CD14-positive monocyte (primary cell): Measurements from ENCODE around the gene GLDC. TPM values are rescaled to one million over a fixed set of nuclear protein-coding genes. Genes with fewer than 3 reads are reported as not detected.
"Not testable (repeated sequence)": the region's sequence is repeated elsewhere in the genome, so short reads cannot be mapped to it uniquely, and the experiment has no call there.

Source experiments
- DNase-seq, 3 donors: peaks; one replicate each; pipeline ENCODE4 v3.0.0-alpha.2; 2011 to 2022
- H2AFZ ChIP-seq: 2 replicates; pipeline ENCODE4 v1.6.0; 2012; ENCODE audit warnings: mild to moderate bottlenecking, low read depth, low read length, inconsistent platforms; ENCODE audit not compliant: insufficient read depth, poor library complexity, severe bottlenecking
- H3K27ac ChIP-seq, 2 donors: 1 replicate in 1 of 2; 2 replicates in 1 of 2; pipeline ENCODE4 v1.5.1; 2012 to 2013; ENCODE audit warnings: low read length in 2 of 2, control low read depth in 1 of 2, inconsistent platforms in 1 of 2, low read depth in 1 of 2, mild to moderate bottlenecking in 1 of 2
- H3K27me3 ChIP-seq, 2 donors: one replicate each; pipeline versions ENCODE4 v1.6.0 to v1.6.1; 2011 to 2013; ENCODE audit warnings: low read length in 2 of 2; ENCODE audit not compliant: control insufficient read depth in 2 of 2, insufficient read depth in 2 of 2
- H3K36me3 ChIP-seq, 2 donors: replicated peaks in 1 of 2; 1 replicate in 1 of 2; 2 replicates in 1 of 2; pipeline versions ENCODE4 v1.5.1 to v1.6.1; 2012 to 2013; ENCODE audit warnings: low read length in 2 of 2, control low read depth in 1 of 2, inconsistent platforms in 1 of 2, mild to moderate bottlenecking in 1 of 2; ENCODE audit not compliant: insufficient read depth in 2 of 2, control insufficient read depth in 1 of 2
- H3K4me1 ChIP-seq, 2 donors: 1 replicate in 1 of 2; 2 replicates in 1 of 2; pipeline versions ENCODE4 v1.5.1 to v1.6.1; 2012 to 2013; ENCODE audit warnings: low read length in 2 of 2, control low read depth in 1 of 2, inconsistent platforms in 1 of 2, mild to moderate bottlenecking in 1 of 2, moderate library complexity in 1 of 2; ENCODE audit not compliant: insufficient read depth in 2 of 2, control insufficient read depth in 1 of 2
- H3K4me2 ChIP-seq: replicated peaks from 2 replicates; pipeline ENCODE3; 2012; ENCODE audit warnings: low read length, moderate library complexity, mild to moderate bottlenecking; ENCODE audit not compliant: poor library complexity, severe bottlenecking; ENCODE audit errors: extremely low read depth
- H3K4me3 ChIP-seq, 3 experiments: fragments of 200-600 bp in 1 of 3; sonication (generic) in 1 of 3; replicated peaks in 1 of 3; 1 replicate in 2 of 3; 2 replicates in 1 of 3; pipeline ENCODE4 v1.5.1; 2011 to 2013; ENCODE audit warnings: low read length in 3 of 3, mild to moderate bottlenecking in 3 of 3, control low read depth in 2 of 3, low read depth in 2 of 3, inconsistent platforms in 1 of 3, moderate library complexity in 1 of 3
- H3K79me2 ChIP-seq: 2 replicates; pipeline ENCODE4 v1.6.0; 2012; ENCODE audit warnings: mild to moderate bottlenecking, control low read depth, inconsistent platforms, low read length, moderate library complexity; ENCODE audit not compliant: insufficient read depth
- H3K9ac ChIP-seq: 2 replicates; pipeline ENCODE4 v1.6.0; 2017; ENCODE audit warnings: low read length, mild to moderate bottlenecking; ENCODE audit not compliant: insufficient read depth, poor library complexity, severe bottlenecking
- H3K9me3 ChIP-seq, 2 donors: replicated peaks in 1 of 2; 1 replicate in 1 of 2; 2 replicates in 1 of 2; pipeline versions ENCODE4 v1.5.1 to v1.6.1; 2012 to 2013; ENCODE audit warnings: low read length in 2 of 2, control low read depth in 1 of 2; ENCODE audit not compliant: control insufficient read depth in 1 of 2, insufficient read depth in 1 of 2
- H4K20me1 ChIP-seq: 2 replicates; pipeline ENCODE4 v1.6.0; 2012; ENCODE audit warnings: mild to moderate bottlenecking, low read length, control low read depth, moderate library complexity; ENCODE audit not compliant: insufficient read depth
- H3K27ac Mint-ChIP-seq, 7 donors: one replicate each; pipeline ENCODE4 v1.8.0; 2020; ENCODE audit warnings: mild to moderate bottlenecking in 7 of 7, mixed read lengths in 7 of 7, moderate library complexity in 6 of 7, inconsistent platforms in 2 of 7
- H3K27me3 Mint-ChIP-seq, 3 donors: one replicate each; pipeline ENCODE4 v1.8.0; 2021 to 2022; ENCODE audit warnings: low read depth in 3 of 3, mild to moderate bottlenecking in 3 of 3, mixed read lengths in 3 of 3, moderate library complexity in 3 of 3, inconsistent platforms in 1 of 3
- H3K36me3 Mint-ChIP-seq, 2 donors: one replicate each; pipeline ENCODE4 v1.8.0; 2020; ENCODE audit warnings: mixed read lengths in 2 of 2, inconsistent platforms in 1 of 2, mild to moderate bottlenecking in 1 of 2
- H3K4me1 Mint-ChIP-seq: one replicate; pipeline ENCODE4 v1.8.0; 2020; ENCODE audit warnings: mild to moderate bottlenecking, mixed read lengths
- H3K4me3 Mint-ChIP-seq, 2 donors: one replicate each; pipeline ENCODE4 v1.8.0; 2020; ENCODE audit warnings: mild to moderate bottlenecking in 2 of 2, mixed read lengths in 2 of 2, moderate library complexity in 1 of 2
- H3K9me3 Mint-ChIP-seq, 7 donors: one replicate each; pipeline ENCODE4 v1.8.0; 2020 to 2022; ENCODE audit warnings: mixed read lengths in 7 of 7, mild to moderate bottlenecking in 6 of 7, moderate library complexity in 6 of 7, inconsistent platforms in 2 of 7
- CTCF ChIP-seq: fragments of 200-600 bp; IDR thresholded peaks from one replicate; pipeline ENCODE4 v1.8.0; 2022; ENCODE audit warnings: antibody characterized with exemption, mild to moderate bottlenecking
- WGBS: methylation state at CpG from one replicate; pipeline ENCODE4 v1.1.5; 2013; ENCODE audit warnings: missing lambda C conversion rate; ENCODE audit not compliant: insufficient coverage; 5-methylcytosine and 5-hydroxymethylcytosine counted together
- intact Hi-C, 2 donors: fragments of 100-400 bp; cut with micrococcal nuclease; formaldehyde crosslinking; loops; one replicate each; pipeline versions ENCODE4 v1.15.0 to v1.15.1; 2023
- polyA plus RNA-seq, 3 donors: library from polyadenylated mRNA; depleted of rRNA in 1 of 3; unstranded in 2 of 3; stranded (reverse) in 1 of 3; fragments of 300-500 nt in 2 of 3; fragments of >200 nt in 1 of 3; fragmentation: Illumina TruSeq in 2 of 3; gene quantifications; 1 replicate in 2 of 3; 2 replicates in 1 of 3; pipeline ENCODE4 v1.2.3, GENCODE V29; 2012 to 2021

GLDC gene
- polyA plus RNA-seq, 3 donors: not detected

GRCh38 chr9:6646293-6646636 is 736 bp upstream of the GLDC start:
- Histone ChIP-seq H3K27ac (no peak overlapping the region), H3K4me2 (no peak overlapping the region), H3K79me2 (no peaks in the 10 kb centered on the region), H3K4me3 (no peak overlapping the region), H3K4me1 (peaks cover 10 to 13% of the 10 kb centered on the region in 2 donors), H4K20me1 (no peaks in the 10 kb centered on the region), H3K9ac (no peak overlapping the region), H2AFZ (no peak overlapping the region), H3K27me3 (peaks cover 44 to 61% of the 10 kb centered on the region in 2 donors), H3K36me3 (no peaks in the 10 kb centered on the region), H3K9me3 (peaks cover 0 to 4% of the 10 kb centered on the region in 2 donors)
- DNase-seq: no peak
- intact Hi-C loops: no loop called here
- Mint-ChIP-seq H3K9me3 (peaks cover 0 to 22% (median 10%) of the 10 kb centered on the region in 7 donors), H3K4me3 (peak overlapping the region in 1 of 2 donors; percentile 87), H3K4me1 (peaks cover 20% of the 10 kb centered on the region), H3K27ac (no peak overlapping the region), H3K27me3 (peaks cover 59 to 85% (median 71%) of the 10 kb centered on the region in 3 donors), H3K36me3 (peaks cover 0 to 2% of the 10 kb centered on the region in 2 donors)
- WGBS: 24% methylated on average over 4 of the region's 12 CpGs
- TF ChIP-seq CTCF: no peak

GRCh38 chr9:6645105-6645354 is 499 bp downstream of the GLDC start:
- peaks cover 59 to 86% (median 74%) of the 10 kb centered on the region in 3 donors for H3K27me3 Mint-ChIP-seq
- peak overlapping the region; percentile 21 for H2AFZ ChIP-seq
- not testable (repeated sequence) for H3K27ac Mint-ChIP-seq

More at GRCh38 chr9:6645105-6645354, 499 bp downstream of the GLDC start:
- DNase-seq, H3K79me2 ChIP-seq, H3K36me3 Mint-ChIP-seq, H4K20me1 ChIP-seq, H3K9me3 ChIP-seq, H3K4me3 ChIP-seq, H3K36me3 ChIP-seq, H3K9ac ChIP-seq, H3K27ac ChIP-seq, intact Hi-C loops: not testable (repeated sequence)
- Histone ChIP-seq H3K4me1 (peaks cover 10 to 13% of the 10 kb centered on the region in 2 donors), H3K27me3 (peaks cover 44 to 71% of the 10 kb centered on the region in 2 donors), H3K4me2 (peak overlapping the region; percentile 44)
- 5% methylated on average over 23 of the region's 24 CpGs for WGBS
- H3K9me3 Mint-ChIP-seq: peaks cover 0 to 22% (median 10%) of the 10 kb centered on the region in 7 donors
- peak overlapping the region in 1 of 2 donors; percentile 82 for H3K4me3 Mint-ChIP-seq
- peaks cover 20% of the 10 kb centered on the region for H3K4me1 Mint-ChIP-seq
